Stimulated activated CD4-positive, alpha-beta T cell treated with anti-CD3 and anti-CD28 coated beads, Interleukin-1b, Interleukin-23, amount 100 ng/mL, for 48 hours (primary cell): ENCODE results near the gene HNRNPR.
"Not testable (repeated sequence)": the region's sequence is repeated elsewhere in the genome, so short reads cannot be mapped to it uniquely, and the experiment has no call there.

Source experiments
- DNase-seq: peaks from one replicate; pipeline ENCODE4 v3.0.0-alpha.2; 2020

HNRNPR gene

GRCh38 chr1:23344111-23344986, at the start of gene HNRNPR:
TSS of gene HNRNPR (minus strand) at chr1:23344284. CDS start at chr1:23341008, 3,276 bp downstream.
- peak; percentile 99 for DNase-seq

- DNase-seq = no peak
Observed at GRCh38 chr1:23393706-23394105, 49.6 kb upstream of the HNRNPR start.

GRCh38 chr1:23392125-23392855, 48.2 kb upstream of the HNRNPR start:
- DNase-seq = no peak

GRCh38 chr1:23389837-23390321, 45.8 kb upstream of the HNRNPR start:
- no peak for DNase-seq

- no peak for DNase-seq
Observed at GRCh38 chr1:23387494-23387893, 43.4 kb upstream of the HNRNPR start.

GRCh38 chr1:23385119-23385621, 41.1 kb upstream of the HNRNPR start:
- DNase-seq = no peak

- no peak for DNase-seq
Observed at GRCh38 chr1:23384312-23385058, 40.4 kb upstream of the HNRNPR start.

- DNase-seq = no peak
Observed at GRCh38 chr1:23383577-23384311, 39.7 kb upstream of the HNRNPR start.

- DNase-seq = no peak
Observed at GRCh38 chr1:23381233-23381885, 37.3 kb upstream of the HNRNPR start.

GRCh38 chr1:23380719-23381118, 36.6 kb upstream of the HNRNPR start:
- no peak for DNase-seq

- DNase-seq = not testable (repeated sequence)
Observed at GRCh38 chr1:23380236-23380635, 36.2 kb upstream of the HNRNPR start.

- no peak for DNase-seq
Observed at GRCh38 chr1:23376890-23377811, 33.1 kb upstream of the HNRNPR start.

- not testable (repeated sequence) for DNase-seq
Observed at GRCh38 chr1:23374079-23374735, 30.1 kb upstream of the HNRNPR start.

GRCh38 chr1:23371987-23372880, 28.1 kb upstream of the HNRNPR start:
- no peak for DNase-seq

GRCh38 chr1:23370709-23371584, 26.9 kb upstream of the HNRNPR start:
- no peak for DNase-seq

GRCh38 chr1:23370330-23370708, 26.2 kb upstream of the HNRNPR start:
- no peak for DNase-seq

GRCh38 chr1:23369335-23370013, 25.4 kb upstream of the HNRNPR start, which contains the start of gene ZNF436:
TSS of gene ZNF436 (minus strand) at chr1:23369836. CDS start at chr1:23368005, 1,831 bp downstream.
- DNase-seq = peak; percentile 37
